Body of pancreas (tissue), 4 donors: ENCODE data around the gene PAAF1.

Source experiments
- CTCF ChIP-seq, 7 experiments: fragments of 450-650 bp in 4 of 7; fragments of 200-600 bp in 3 of 7; sonication (generic) in 3 of 7; IDR thresholded peaks; one replicate each; pipeline ENCODE4 v1.5.1; 2016 to 2019; ENCODE audit warnings: antibody characterized with exemption in 7 of 7
- POLR2A ChIP-seq, 3 donors: fragments of 450-650 bp; IDR thresholded peaks; one replicate each; pipeline ENCODE4 v1.6.1; 2016; ENCODE audit warnings: antibody characterized with exemption in 3 of 3, mild to moderate bottlenecking in 2 of 3

GRCh38 chr11:73830261-73830660, 46.5 kb upstream of the PAAF1 start:
- TF ChIP-seq CTCF (IDR thresholded peaks at IDR 0.05) (no peak), POLR2A (IDR thresholded peaks at IDR 0.05) (no peak)
